GM23248 (cell line): ENCODE data around the gene PRSS1. TPM values are rescaled to one million over a fixed set of nuclear protein-coding genes. Genes with fewer than 3 reads are reported as not detected.

Experiments
- DNase-seq: peaks from one replicate; pipeline ENCODE4 v3.0.0-alpha.2; 2015
- H2AFZ ChIP-seq: fragments of 200-600 bp; sonication (generic); 2 replicates; pipeline ENCODE4 v1.6.1; 2016; ENCODE audit warnings: antibody characterized with exemption
- H3F3A ChIP-seq: fragments of 200-600 bp; sonication (generic); 2 replicates; pipeline ENCODE4 v1.6.1; 2016; ENCODE audit warnings: mild to moderate bottlenecking, antibody characterized with exemption, mixed run types; ENCODE audit not compliant: insufficient read depth
- H3K27ac ChIP-seq: fragments of 200-600 bp; sonication (generic); 2 replicates; pipeline ENCODE4 v1.5.1; 2016; ENCODE audit warnings: mild to moderate bottlenecking
- H3K27me3 ChIP-seq: fragments of 200-600 bp; sonication (generic); replicated peaks from 2 replicates; pipeline ENCODE4 v1.6.1; 2016; ENCODE audit warnings: mild to moderate bottlenecking; ENCODE audit not compliant: insufficient read depth
- H3K36me3 ChIP-seq: fragments of 200-600 bp; sonication (generic); 2 replicates; pipeline ENCODE4 v1.6.1; 2016; ENCODE audit warnings: low read depth, mild to moderate bottlenecking
- H3K4me1 ChIP-seq: fragments of 200-600 bp; sonication (generic); 2 replicates; pipeline ENCODE4 v1.6.1; 2016; ENCODE audit warnings: mild to moderate bottlenecking; ENCODE audit not compliant: insufficient read depth
- H3K4me2 ChIP-seq: fragments of 200-600 bp; sonication (generic); one replicate; pipeline ENCODE4 v1.6.1; 2016; ENCODE audit warnings: mild to moderate bottlenecking; ENCODE audit not compliant: unreplicated experiment
- H3K4me3 ChIP-seq: fragments of 200-600 bp; sonication (generic); 2 replicates; pipeline ENCODE4 v1.5.1; 2016; ENCODE audit warnings: mild to moderate bottlenecking
- H3K79me2 ChIP-seq: fragments of 200-600 bp; sonication (generic); 2 replicates; pipeline ENCODE4 v1.6.1; 2016; ENCODE audit warnings: mild to moderate bottlenecking; ENCODE audit not compliant: insufficient read depth
- H3K9ac ChIP-seq: fragments of 200-600 bp; sonication (generic); 2 replicates; pipeline ENCODE4 v1.6.1; 2016; ENCODE audit warnings: mild to moderate bottlenecking
- H3K9me2 ChIP-seq: fragments of 200-600 bp; sonication (generic); 2 replicates; pipeline ENCODE4 v1.6.1; 2016; ENCODE audit warnings: mixed run types, mild to moderate bottlenecking, moderate library complexity; ENCODE audit not compliant: insufficient read depth
- H3K9me3 ChIP-seq: fragments of 200-600 bp; sonication (generic); one replicate; pipeline ENCODE4 v1.6.1; 2017; ENCODE audit warnings: low read depth
- H4K20me1 ChIP-seq: fragments of 200-600 bp; sonication (generic); 2 replicates; pipeline ENCODE4 v1.6.0; 2016; ENCODE audit not compliant: insufficient read depth
- EZH2 ChIP-seq: fragments of 200-600 bp; sonication (generic); IDR thresholded peaks from 2 replicates; pipeline ENCODE4 v1.6.1; 2018; ENCODE audit warnings: antibody characterized with exemption, mild to moderate bottlenecking; ENCODE audit not compliant: insufficient read depth, poor library complexity, severe bottlenecking
- EZH2phosphoT487 ChIP-seq: fragments of 200-600 bp; sonication (generic); IDR thresholded peaks from 2 replicates; pipeline ENCODE4 v1.6.1; 2018; ENCODE audit warnings: antibody characterized with exemption, moderate library complexity, mild to moderate bottlenecking, low read depth; ENCODE audit not compliant: insufficient read depth
- WGBS, 2 experiments: methylation state at CpG; one replicate each; pipeline ENCODE4 v1.1.6; 2015 to 2017; ENCODE audit warnings: low lambda C conversion rate in 2 of 2, low coverage in 1 of 2; ENCODE audit errors: missing lambda C conversion rate in 2 of 2; 5-methylcytosine and 5-hydroxymethylcytosine counted together
- in situ Hi-C: fragments of 300-500 bp; cut with MboI; formaldehyde crosslinking; loops from 2 replicates; pipeline ENCODE4 v1.15.0; 2020
- polyA plus RNA-seq: library from polyadenylated mRNA; unstranded; fragments of >200 nt; fragmentation: Nextera tagmentation; extraction: Ambion mirVana; gene quantifications from 2 replicates; pipeline ENCODE4 v1.2.1, GENCODE V29; 2016
- total RNA-seq: library from RNA; depleted of rRNA; stranded (reverse); fragments of >200 nt; shearing (Covaris generic); gene quantifications from 2 replicates; pipeline ENCODE4 v1.2.3, GENCODE V29; 2014

PRSS1 gene
- total and polyA plus RNA-seq, 2 experiments from 2014 or later: not detected

DNA sequence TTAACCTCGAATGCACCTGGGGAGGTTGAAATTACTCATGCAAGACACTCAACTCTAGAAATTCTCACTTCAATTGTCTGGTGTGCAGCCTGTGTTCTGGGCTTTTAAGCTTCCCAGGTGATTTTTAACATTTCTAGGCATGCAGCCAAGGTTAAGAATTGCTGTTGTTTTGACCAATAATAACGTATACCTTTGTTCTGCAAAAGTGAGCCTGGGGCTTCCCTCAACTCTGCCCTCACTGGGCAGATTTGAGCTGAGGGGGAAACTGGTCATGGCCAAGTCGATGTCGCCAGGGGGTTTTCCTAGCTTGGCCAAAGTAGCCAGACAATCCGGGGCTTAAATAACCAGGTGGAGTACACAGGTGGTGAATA is 22.1 kb downstream of the PRSS1 start:
- Histone ChIP-seq H3K9ac (no peak overlapping the region), H3K27me3 (peaks cover 21% of the 10 kb centered on the region), H3K4me1 (peaks cover 12% of the 10 kb centered on the region; the same call in 1 of the 2 replicates), H3K9me3 (no peaks in the 10 kb centered on the region), H3K27ac (no peak overlapping the region), H3F3A (no peaks in the 10 kb centered on the region), H3K4me3 (no peak overlapping the region), H3K36me3 (no peaks in the 10 kb centered on the region), H3K4me2 (no peak overlapping the region), H3K79me2 (no peaks in the 10 kb centered on the region), H2AFZ (no peak overlapping the region), H3K9me2 (no peaks in the 10 kb centered on the region), H4K20me1 (no peaks in the 10 kb centered on the region)
- WGBS, 2 experiments: 47 to 54% methylated on average over 5 of the region's 5 CpGs
- in situ Hi-C loops: no loop called here
- DNase-seq: no peak
- TF ChIP-seq EZH2phosphoT487 (no peak), EZH2 (no peak)

DNA sequence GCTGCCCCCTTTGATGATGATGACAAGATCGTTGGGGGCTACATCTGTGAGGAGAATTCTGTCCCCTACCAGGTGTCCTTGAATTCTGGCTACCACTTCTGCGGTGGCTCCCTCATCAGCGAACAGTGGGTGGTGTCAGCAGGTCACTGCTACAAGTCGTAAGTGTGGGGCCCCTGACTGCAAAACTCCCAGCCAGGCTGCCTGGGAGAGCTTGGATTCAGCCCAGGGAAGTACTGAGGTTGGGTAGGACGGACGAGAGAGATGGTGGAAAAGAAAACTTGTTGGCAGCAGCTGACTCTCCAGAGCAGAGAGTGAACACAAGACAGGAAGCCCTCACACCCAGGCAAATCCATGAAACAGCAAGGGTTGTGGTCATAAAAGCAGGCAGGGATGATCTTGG is 22.8 kb downstream of the PRSS1 start:
- Histone ChIP-seq H3F3A (no peaks in the 10 kb centered on the region), H3K9ac (no peak overlapping the region), H4K20me1 (no peaks in the 10 kb centered on the region), H3K9me2 (no peaks in the 10 kb centered on the region), H3K4me1 (peaks cover 15% of the 10 kb centered on the region; the same call in 1 of the 2 replicates), H3K9me3 (no peaks in the 10 kb centered on the region), H3K27ac (no peak overlapping the region), H3K36me3 (no peaks in the 10 kb centered on the region), H2AFZ (no peak overlapping the region), H3K27me3 (peaks cover 21% of the 10 kb centered on the region), H3K79me2 (no peaks in the 10 kb centered on the region), H3K4me3 (no peak overlapping the region), H3K4me2 (no peak overlapping the region)
- in situ Hi-C loops: no loop called here
- no peak for TF ChIP-seq EZH2phosphoT487
- no peak for TF ChIP-seq EZH2
- DNase-seq: no peak
- WGBS, 2 experiments: 36% methylated on average over 6 of the region's 6 CpGs

GRCh38 chr7:142772673-142773072 is 23.4 kb downstream of the PRSS1 start:
- no peaks in the 10 kb centered on the region for H3K36me3 ChIP-seq
- H3K9me3 ChIP-seq: no peaks in the 10 kb centered on the region
- no peak for DNase-seq
- no peak overlapping the region for H3K9ac ChIP-seq
- no peaks in the 10 kb centered on the region for H3K79me2 ChIP-seq
- no peaks in the 10 kb centered on the region for H3F3A ChIP-seq
- no peak overlapping the region for H2AFZ ChIP-seq
- H3K9me2 ChIP-seq: no peaks in the 10 kb centered on the region
- no peak overlapping the region for H3K4me3 ChIP-seq
- peaks cover 15% of the 10 kb centered on the region; the same call in 1 of the 2 replicates for H3K4me1 ChIP-seq
- H3K27ac ChIP-seq: no peak overlapping the region
- H3K4me2 ChIP-seq: no peak overlapping the region
- peaks cover 19% of the 10 kb centered on the region for H3K27me3 ChIP-seq
- TF ChIP-seq EZH2phosphoT487: no peak
- TF ChIP-seq EZH2: no peak
- in situ Hi-C loops: no loop called here
- no peaks in the 10 kb centered on the region for H4K20me1 ChIP-seq

DNA sequence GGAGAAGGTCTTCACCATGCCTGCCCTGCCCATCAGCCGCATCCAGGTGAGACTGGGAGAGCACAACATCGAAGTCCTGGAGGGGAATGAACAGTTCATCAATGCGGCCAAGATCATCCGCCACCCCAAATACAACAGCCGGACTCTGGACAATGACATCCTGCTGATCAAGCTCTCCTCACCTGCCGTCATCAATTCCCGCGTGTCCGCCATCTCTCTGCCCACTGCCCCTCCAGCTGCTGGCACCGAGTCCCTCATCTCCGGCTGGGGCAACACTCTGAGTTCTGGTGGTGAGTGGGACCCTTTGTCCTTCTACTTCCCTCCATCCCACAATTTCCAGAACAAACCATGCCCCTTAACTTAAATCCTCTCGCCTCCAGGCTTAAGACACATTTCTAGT is 24.0 kb downstream of the PRSS1 start:
- WGBS, 2 experiments: 64 to 74% methylated on average over 12 of the region's 12 CpGs
- H3K9me3 ChIP-seq: no peaks in the 10 kb centered on the region

More for the DNA sequence above, 24.0 kb downstream of the PRSS1 start:
- Histone ChIP-seq H3K79me2 (no peaks in the 10 kb centered on the region), H3K27ac (no peak overlapping the region), H2AFZ (no peak overlapping the region), H3K27me3 (peaks cover 14% of the 10 kb centered on the region), H3F3A (no peaks in the 10 kb centered on the region), H3K4me3 (no peak overlapping the region), H3K4me2 (no peak overlapping the region), H3K9me2 (no peaks in the 10 kb centered on the region), H4K20me1 (no peaks in the 10 kb centered on the region), H3K9ac (no peak overlapping the region), H3K4me1 (peaks cover 15% of the 10 kb centered on the region; the same call in 1 of the 2 replicates), H3K36me3 (no peaks in the 10 kb centered on the region)
- no peak for DNase-seq
- TF ChIP-seq EZH2phosphoT487 (no peak), EZH2 (no peak)
- in situ Hi-C loops: no loop called here
